HFF-Myc (cell line): ENCODE results near the gene USP4.
A peak's percentile ranks its signal among the peaks of the same experiment; 100 is the strongest.
"Not testable (repeated sequence)": the region's sequence is repeated elsewhere in the genome, so short reads cannot be mapped to it uniquely, and the experiment has no call there.

Experiments
- DNase-seq: peaks from one replicate; pipeline ENCODE4 v3.0.0-alpha.2; 2011; ENCODE audit warnings: low read depth; ENCODE audit errors: extremely low read depth
- H3K4me3 ChIP-seq: replicated peaks from 2 replicates; pipeline ENCODE4 v1.5.1; 2011; ENCODE audit warnings: low read depth, mild to moderate bottlenecking, control low read depth, low read length
- CTCF ChIP-seq: IDR thresholded peaks from 2 replicates; pipeline ENCODE4 v1.5.1; 2012; ENCODE audit warnings: mild to moderate bottlenecking, low read depth, low read length, control low read depth; ENCODE audit errors: missing control alignments

Gene USP4

GRCh38 chr3:49362561-49362960 is 22.7 kb upstream of the USP4 start:
- H3K4me3 ChIP-seq, result no peak overlapping the region
- no peak for TF ChIP-seq CTCF
- DNase-seq, result no peak

- H3K4me3 ChIP-seq, result no peak overlapping the region
- DNase-seq, result no peak
- no peak for TF ChIP-seq CTCF
Observed at GRCh38 chr3:49359623-49360022, 19.8 kb upstream of the USP4 start.

- peak overlapping the region; percentile 86 for H3K4me3 ChIP-seq
- DNase-seq, result peak; percentile 49
- TF ChIP-seq CTCF, result no peak
Observed at GRCh38 chr3:49358884-49359225, 19.0 kb upstream of the USP4 start.

GRCh38 chr3:49358217-49358883 is 18.5 kb upstream of the USP4 start, which contains the start of gene GPX1:
TSS of gene GPX1 (minus strand) at chr3:49358353. CDS start at chr3:49358278, 75 bp downstream.
- peak; percentile 80 for DNase-seq
- TF ChIP-seq CTCF, result no peak
- peak within 1 kb of the TSS; percentile 86 for H3K4me3 ChIP-seq

- peak overlapping the region; percentile 86 for H3K4me3 ChIP-seq
- DNase-seq, result peak; percentile 52
Observed at GRCh38 chr3:49357443-49358216, 17.8 kb upstream of the USP4 start.

- H3K4me3 ChIP-seq, result peak overlapping the region; percentile 86
- not testable (repeated sequence) for DNase-seq
Observed at GRCh38 chr3:49357095-49357442, 17.2 kb upstream of the USP4 start.

GRCh38 chr3:49352890-49353421 is 13.1 kb upstream of the USP4 start:
- no peak for TF ChIP-seq CTCF
- H3K4me3 ChIP-seq, result no peak overlapping the region
- DNase-seq, result no peak
